Hematopoietic multipotent progenitor cell treated with erythropoietin and hydrocortisone succinate and interleukin-3 and kit ligand, for 4 days (in vitro differentiated cells): ENCODE data around the gene ZFPM1.
"Not testable (repeated sequence)": the region's sequence is repeated elsewhere in the genome, so short reads cannot be mapped to it uniquely, and the experiment has no call there.

Source experiments
- DNase-seq: peaks from one replicate; pipeline ENCODE4 v3.0.0-alpha.2; 2015

ZFPM1 gene

DNA sequence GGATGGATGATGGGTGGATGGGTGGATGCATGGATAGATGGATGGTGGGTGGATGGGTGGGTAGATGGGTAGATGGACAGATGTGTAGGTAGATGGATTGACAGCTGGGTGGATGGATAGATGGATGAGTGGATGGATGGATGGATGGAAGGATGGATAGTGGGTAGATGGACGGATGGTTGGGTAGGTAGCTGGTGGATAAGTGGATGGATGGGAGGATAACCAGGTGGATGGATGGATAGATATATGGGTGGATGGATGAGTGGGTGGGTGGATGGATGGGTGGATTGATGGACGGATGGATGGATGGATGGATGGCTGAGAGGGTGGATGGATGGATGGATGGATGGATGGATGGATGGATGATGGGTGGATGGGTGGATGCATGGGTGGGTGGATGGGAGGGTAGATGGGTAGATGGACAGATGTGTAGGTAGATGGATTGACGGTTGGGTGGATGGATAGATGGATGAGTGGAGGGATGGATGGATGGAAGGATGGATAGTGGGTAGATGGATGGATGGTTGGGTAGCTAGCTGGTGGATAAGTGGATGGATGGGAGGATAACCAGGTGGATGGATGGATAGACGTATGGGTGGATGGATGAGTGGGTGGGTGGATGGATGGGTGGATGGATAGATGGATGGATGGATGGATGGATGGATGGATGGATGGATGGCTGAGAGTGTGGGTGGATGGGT lies 65.5 kb downstream of the ZFPM1 start:
- DNase-seq = not testable (repeated sequence)

GRCh38 chr16:88519240-88519639 lies 66.2 kb downstream of the ZFPM1 start:
- DNase-seq = no peak

GRCh38 chr16:88519938-88520653 lies 67.0 kb downstream of the ZFPM1 start:
- no peak for DNase-seq

GRCh38 chr16:88521674-88522073 lies 68.6 kb downstream of the ZFPM1 start:
- no peak for DNase-seq

- no peak for DNase-seq
Measured at GRCh38 chr16:88522276-88522949, 69.3 kb downstream of the ZFPM1 start.

GRCh38 chr16:88523309-88524161 lies 70.5 kb downstream of the ZFPM1 start:
- DNase-seq = peak; percentile 75

DNA sequence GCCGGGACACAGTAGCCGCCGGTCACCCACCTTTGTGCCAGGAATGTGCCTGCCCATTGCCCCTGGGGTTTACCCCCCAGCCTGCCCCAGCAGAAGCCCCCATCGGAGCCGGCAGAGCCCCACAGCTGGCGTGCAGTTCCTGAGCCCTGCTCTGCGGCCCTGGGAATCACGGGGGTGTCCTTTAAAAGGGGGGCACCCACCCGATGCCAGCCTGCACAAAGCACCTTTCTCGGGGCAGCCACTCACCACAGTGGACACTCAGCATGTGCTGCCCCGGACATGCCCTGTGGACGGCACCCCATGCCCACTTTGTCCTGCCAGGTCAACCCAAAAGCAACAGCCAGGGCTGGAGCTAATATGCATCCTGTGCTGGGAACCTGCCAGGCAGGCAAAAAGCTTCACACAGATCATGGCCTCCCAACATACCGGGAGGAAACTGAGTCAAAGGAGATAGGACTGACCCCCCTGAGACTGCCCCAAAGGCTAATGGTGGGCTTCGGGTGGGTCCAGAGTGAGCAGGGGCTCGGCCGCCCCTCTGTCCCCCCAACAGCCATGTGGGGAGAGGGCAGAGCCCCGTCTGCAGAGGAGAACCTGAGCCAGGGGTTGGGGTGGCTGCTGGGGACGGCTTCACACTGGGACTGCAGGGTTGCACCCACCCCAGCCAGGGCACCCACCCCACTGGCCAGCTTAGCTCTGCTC lies 71.3 kb downstream of the ZFPM1 start:
- no peak for DNase-seq

GRCh38 chr16:88524973-88525662 lies 72.0 kb downstream of the ZFPM1 start:
- DNase-seq = no peak

DNA sequence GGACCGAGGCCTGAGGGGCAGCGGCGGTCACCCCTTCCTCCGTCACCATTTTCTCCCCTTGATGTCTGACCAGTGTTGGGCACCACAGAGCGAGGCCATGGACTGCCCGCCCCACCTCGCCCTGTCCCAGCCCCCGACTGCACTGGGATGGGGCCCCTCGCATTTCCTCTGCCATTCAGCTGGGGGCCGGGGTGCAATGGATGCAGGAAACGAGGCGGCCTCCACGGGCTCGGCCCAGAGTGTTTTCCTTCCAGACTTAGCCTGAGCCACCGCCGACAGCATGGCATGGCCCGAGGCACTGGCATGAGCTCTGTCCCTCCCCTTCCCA lies 72.5 kb downstream of the ZFPM1 start:
- DNase-seq = no peak

DNA sequence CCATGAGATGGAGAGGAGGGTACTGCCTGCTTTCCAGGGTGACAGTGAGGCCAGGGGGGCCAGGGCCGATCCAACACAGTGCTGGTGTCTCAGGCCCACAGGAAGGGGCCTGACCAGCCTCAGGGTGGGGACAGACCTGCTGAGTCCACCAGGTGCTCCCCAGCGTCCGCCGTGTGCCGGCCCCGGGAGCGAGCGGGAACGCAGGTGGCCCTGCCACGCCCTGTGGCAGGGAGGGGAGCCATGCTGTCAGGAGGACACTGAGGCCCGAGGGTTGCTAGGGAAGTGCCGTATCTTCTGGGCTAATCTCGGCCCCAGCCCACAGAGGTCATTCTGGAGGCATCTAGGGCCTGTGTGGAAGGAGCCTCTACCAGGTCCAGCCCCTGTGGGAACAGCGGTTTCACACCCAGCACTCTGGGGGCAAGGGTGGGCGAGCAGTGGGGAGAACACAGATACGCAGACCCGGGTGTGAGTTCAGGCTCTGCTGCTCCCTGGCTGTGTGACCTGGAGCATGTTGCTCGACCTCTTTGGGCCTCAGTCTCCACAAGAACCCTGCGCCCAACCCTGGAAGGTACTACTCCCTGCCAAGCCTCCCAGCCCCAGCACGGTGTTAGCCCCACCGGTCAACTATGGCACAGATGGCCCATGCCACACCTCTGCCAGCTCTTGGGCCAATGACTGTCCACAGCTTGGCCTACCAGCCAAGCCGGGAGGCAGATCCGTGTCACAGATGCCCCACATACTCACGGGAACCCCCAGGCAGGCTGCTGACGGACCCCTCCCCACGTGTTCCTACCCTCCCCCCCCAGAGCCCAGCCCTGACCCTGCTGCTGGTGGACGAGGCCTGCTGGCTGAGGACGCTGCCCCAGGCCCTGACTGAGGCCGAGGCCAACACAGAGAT lies 73.2 kb downstream of the ZFPM1 start:
- peak; percentile 74 for DNase-seq

GRCh38 chr16:88526906-88527185 lies 73.8 kb downstream of the ZFPM1 start:
- DNase-seq = no peak

- DNase-seq = peak; percentile 79
Measured at GRCh38 chr16:88527186-88527936, 74.3 kb downstream of the ZFPM1 start.

- no peak for DNase-seq
Measured at GRCh38 chr16:88527937-88528743, 75.1 kb downstream of the ZFPM1 start.

DNA sequence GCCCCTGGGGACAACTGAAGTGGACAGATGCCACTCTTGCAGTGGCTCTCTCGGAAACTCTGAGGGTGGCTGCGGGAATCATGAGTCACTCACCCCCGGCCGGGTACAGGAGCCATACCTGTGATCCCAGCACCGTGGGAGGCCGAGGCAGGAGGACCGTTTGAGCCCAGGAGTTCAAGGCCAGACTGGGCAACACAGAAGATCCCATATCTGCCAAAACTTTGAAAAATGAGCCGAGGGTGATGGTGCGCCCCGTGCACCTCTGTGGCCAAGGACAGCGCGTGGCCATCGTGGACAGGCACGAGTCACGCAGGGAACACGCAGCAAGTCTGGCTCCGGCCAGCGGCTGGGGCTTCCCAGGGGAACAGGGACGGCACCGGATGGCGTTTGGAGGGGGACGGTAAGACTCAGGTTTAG lies 75.8 kb downstream of the ZFPM1 start:
- peak; percentile 1 for DNase-seq

DNA sequence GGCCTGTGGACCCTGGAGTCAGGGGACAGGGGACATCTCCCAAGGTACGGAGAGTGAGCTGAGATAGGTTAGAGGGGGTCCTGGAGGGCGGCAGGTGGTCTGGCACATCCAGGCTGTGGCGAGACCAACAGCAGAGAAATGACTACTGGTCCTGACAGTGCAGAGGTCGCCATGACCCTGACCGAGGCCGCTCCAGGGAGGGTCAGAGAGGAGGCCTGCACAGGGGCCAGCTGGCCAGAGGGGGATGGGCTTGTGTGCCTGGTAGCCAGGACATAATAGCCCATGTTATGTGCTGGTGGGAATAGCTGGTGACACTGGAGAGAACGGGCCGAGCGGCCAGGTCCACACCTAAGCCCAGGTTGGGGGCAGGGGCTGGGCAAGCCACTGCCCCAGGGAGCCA lies 76.5 kb downstream of the ZFPM1 start:
- DNase-seq = peak; percentile 8

GRCh38 chr16:88530051-88530857 lies 77.2 kb downstream of the ZFPM1 start:
- DNase-seq = no peak

DNA sequence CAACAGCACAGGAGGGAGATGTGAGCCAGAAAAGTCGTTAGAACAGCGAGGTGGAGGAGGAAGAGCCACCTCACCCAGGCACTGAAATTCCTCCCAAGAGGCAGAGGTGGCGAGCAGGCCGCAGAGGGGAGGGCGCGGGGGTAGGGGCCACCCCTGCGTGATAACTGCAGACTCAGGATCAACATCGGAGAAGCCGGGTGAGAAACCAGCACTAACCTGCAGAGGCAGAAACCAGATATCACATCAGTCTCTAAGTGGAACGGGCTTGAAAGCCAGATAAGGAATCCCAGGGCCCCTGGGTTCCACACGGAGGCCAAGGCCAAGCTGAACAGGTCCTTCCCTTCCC lies 77.8 kb downstream of the ZFPM1 start:
- peak; percentile 80 for DNase-seq

- no peak for DNase-seq
Measured at GRCh38 chr16:88531346-88531745, 78.3 kb downstream of the ZFPM1 start.
